HL-60 (cell line): ENCODE measurements around the gene ZP2.

Source experiments
- DNase-seq, 2 experiments: peaks; one replicate each; pipeline ENCODE4 v3.0.0-alpha.2; 2010 to 2020; ENCODE audit warnings: low read depth in 1 of 2, low spot score in 1 of 2
- H3K27ac ChIP-seq: fragments of 250-450 bp; sonication (Bioruptor Pico); replicated peaks from 2 replicates; pipeline ENCODE4 v1.5.1; 2020; ENCODE audit warnings: mild to moderate bottlenecking, moderate library complexity
- H3K27me3 ChIP-seq: fragments of 250-450 bp; sonication (Bioruptor Pico); 2 replicates; pipeline ENCODE4 v1.5.1; 2021; ENCODE audit warnings: mild to moderate bottlenecking, moderate library complexity; ENCODE audit not compliant: insufficient read depth, poor library complexity, severe bottlenecking
- H3K4me3 ChIP-seq: replicated peaks from 2 replicates; pipeline ENCODE4 v1.5.1; 2011; ENCODE audit warnings: mild to moderate bottlenecking, control low read depth, low read length; ENCODE audit not compliant: insufficient read depth
- GABPA ChIP-seq: IDR thresholded peaks from 2 replicates; pipeline ENCODE4 v1.6.1; 2012; ENCODE audit warnings: low read depth
- POLR2AphosphoS5 ChIP-seq: IDR thresholded peaks from 2 replicates; pipeline ENCODE4 v1.6.1; 2012; ENCODE audit warnings: low read depth
- SPI1 ChIP-seq: IDR thresholded peaks from 2 replicates; pipeline ENCODE4 v1.6.1; 2012; ENCODE audit warnings: low read depth, mild to moderate bottlenecking, borderline replicate concordance
- long read RNA-seq: library from polyadenylated mRNA; unstranded; transcript quantifications from one replicate; pipeline ENCODE4 v2.0.0, GENCODE V29; 2020
- TF ChIP-seq, protein P1 (sequence below): IDR thresholded peaks from one replicate; pipeline ENCODE4 v1.5.1; 2011; ENCODE audit warnings: low read length, control low read depth, inconsistent platforms; ENCODE audit not compliant: insufficient read depth
- TF ChIP-seq, protein P2 (sequence below): IDR thresholded peaks from 2 replicates; pipeline ENCODE4 v1.6.1; 2012; ENCODE audit warnings: low read depth; ENCODE audit not compliant: insufficient replicate concordance

Gene ZP2
- long read RNA-seq, result 0 reads

DNA sequence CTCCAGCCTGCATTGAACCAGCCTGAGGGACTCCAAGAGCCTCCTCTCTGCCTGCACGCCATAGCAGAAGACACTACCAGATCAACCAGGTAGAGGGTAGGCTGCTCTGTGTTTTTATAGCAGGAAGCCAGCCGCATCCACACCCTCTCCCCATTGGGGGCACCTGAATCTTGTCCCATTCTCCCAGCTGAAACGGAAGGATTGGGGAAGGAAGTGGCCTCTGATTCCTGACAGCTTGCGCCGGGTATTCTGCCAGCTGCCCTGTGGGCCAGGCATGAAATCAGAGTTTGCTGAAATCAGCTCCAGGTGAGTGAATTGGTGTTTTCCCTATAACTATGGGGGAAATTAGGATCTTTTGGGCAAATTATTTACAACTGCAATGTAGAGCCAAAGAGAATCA lies at the start of gene ZP2:
Gene ZP2 (minus strand): TSS at position 89 of the 400 bp plus-strand sequence. CDS start 27 bp downstream, at position 62.
- DNase-seq, result no peak
- no peak within 1 kb of the TSS for H3K27ac ChIP-seq
- H3K4me3 ChIP-seq, result no peak within 1 kb of the TSS
- TF ChIP-seq POLR2AphosphoS5 (no peak), GABPA (no peak), SPI1 (no peak)
- TF ChIP-seq, protein P1, sequence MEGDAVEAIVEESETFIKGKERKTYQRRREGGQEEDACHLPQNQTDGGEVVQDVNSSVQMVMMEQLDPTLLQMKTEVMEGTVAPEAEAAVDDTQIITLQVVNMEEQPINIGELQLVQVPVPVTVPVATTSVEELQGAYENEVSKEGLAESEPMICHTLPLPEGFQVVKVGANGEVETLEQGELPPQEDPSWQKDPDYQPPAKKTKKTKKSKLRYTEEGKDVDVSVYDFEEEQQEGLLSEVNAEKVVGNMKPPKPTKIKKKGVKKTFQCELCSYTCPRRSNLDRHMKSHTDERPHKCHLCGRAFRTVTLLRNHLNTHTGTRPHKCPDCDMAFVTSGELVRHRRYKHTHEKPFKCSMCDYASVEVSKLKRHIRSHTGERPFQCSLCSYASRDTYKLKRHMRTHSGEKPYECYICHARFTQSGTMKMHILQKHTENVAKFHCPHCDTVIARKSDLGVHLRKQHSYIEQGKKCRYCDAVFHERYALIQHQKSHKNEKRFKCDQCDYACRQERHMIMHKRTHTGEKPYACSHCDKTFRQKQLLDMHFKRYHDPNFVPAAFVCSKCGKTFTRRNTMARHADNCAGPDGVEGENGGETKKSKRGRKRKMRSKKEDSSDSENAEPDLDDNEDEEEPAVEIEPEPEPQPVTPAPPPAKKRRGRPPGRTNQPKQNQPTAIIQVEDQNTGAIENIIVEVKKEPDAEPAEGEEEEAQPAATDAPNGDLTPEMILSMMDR, result no peak
- TF ChIP-seq, protein P2, sequence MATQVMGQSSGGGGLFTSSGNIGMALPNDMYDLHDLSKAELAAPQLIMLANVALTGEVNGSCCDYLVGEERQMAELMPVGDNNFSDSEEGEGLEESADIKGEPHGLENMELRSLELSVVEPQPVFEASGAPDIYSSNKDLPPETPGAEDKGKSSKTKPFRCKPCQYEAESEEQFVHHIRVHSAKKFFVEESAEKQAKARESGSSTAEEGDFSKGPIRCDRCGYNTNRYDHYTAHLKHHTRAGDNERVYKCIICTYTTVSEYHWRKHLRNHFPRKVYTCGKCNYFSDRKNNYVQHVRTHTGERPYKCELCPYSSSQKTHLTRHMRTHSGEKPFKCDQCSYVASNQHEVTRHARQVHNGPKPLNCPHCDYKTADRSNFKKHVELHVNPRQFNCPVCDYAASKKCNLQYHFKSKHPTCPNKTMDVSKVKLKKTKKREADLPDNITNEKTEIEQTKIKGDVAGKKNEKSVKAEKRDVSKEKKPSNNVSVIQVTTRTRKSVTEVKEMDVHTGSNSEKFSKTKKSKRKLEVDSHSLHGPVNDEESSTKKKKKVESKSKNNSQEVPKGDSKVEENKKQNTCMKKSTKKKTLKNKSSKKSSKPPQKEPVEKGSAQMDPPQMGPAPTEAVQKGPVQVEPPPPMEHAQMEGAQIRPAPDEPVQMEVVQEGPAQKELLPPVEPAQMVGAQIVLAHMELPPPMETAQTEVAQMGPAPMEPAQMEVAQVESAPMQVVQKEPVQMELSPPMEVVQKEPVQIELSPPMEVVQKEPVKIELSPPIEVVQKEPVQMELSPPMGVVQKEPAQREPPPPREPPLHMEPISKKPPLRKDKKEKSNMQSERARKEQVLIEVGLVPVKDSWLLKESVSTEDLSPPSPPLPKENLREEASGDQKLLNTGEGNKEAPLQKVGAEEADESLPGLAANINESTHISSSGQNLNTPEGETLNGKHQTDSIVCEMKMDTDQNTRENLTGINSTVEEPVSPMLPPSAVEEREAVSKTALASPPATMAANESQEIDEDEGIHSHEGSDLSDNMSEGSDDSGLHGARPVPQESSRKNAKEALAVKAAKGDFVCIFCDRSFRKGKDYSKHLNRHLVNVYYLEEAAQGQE, result no peak
- H3K27me3 ChIP-seq, result no peaks in the 10 kb centered on the region

DNA sequence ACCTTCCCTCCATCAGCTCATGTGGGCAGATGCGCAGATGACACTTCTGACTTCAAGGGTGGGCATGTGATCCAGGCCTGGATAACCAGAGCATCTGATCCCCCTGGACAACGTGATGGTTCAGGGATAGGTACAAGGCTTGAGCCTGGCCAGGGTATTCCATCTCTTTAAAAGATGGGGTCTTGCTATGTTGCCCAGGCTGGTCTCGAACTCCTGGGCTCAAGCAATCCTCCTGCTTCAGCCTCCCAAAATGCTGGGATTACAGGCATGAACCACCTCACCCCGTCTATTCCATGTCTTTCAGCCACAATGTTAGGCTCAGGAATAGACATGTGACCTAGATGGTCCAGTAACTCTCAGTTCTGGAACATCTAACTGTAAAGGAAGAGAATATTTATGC lies 45.9 kb upstream of the ZP2 start:
- Histone ChIP-seq H3K27ac (no peak overlapping the region), H3K4me3 (no peak overlapping the region), H3K27me3 (no peaks in the 10 kb centered on the region)
- no peak for DNase-seq
- TF ChIP-seq, protein P1, result no peak
- TF ChIP-seq, protein P2, result no peak
- no peak for TF ChIP-seq SPI1
- no peak for TF ChIP-seq POLR2AphosphoS5
- TF ChIP-seq GABPA, result no peak

DNA sequence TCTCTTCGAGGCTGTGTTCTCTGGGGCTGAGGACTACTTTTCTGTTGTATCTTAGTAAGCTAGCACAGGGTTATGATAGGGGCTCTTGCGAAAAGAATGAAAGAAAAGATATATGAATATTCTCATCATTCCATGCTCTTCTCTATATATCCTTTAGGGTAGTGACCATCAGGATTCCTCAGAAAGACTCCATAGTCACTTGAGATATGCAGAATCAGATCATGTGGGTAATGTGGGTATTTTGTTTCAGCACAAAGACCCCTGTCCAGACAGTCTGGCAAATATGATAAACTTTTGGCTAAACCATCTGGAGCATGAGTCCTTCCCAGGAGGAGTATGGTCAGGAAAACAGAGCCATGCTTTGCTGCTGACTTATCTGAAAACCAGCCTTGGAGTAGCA lies 45.3 kb upstream of the ZP2 start:
- Histone ChIP-seq H3K27me3 (no peaks in the 10 kb centered on the region), H3K4me3 (no peak overlapping the region), H3K27ac (no peak overlapping the region)
- TF ChIP-seq SPI1, result no peak
- TF ChIP-seq, protein P2, result no peak
- TF ChIP-seq, protein P1, result no peak
- no peak for TF ChIP-seq POLR2AphosphoS5
- TF ChIP-seq GABPA, result no peak
- DNase-seq, result no peak
